NCI-H345 treated with DMSO at 0.1 percent for 48 hours (cell line): Measurements from ENCODE around the gene TAF4B.
"Not testable (repeated sequence)": the region's sequence is repeated elsewhere in the genome, so short reads cannot be mapped to it uniquely, and the experiment has no call there.

ENCODE experiments used
- DNase-seq: peaks from one replicate; lab custom pipeline; 2025; ENCODE audit not compliant: unreplicated experiment; lab: John Stamatoyannopoulos, UW

The TAF4B gene

DNA sequence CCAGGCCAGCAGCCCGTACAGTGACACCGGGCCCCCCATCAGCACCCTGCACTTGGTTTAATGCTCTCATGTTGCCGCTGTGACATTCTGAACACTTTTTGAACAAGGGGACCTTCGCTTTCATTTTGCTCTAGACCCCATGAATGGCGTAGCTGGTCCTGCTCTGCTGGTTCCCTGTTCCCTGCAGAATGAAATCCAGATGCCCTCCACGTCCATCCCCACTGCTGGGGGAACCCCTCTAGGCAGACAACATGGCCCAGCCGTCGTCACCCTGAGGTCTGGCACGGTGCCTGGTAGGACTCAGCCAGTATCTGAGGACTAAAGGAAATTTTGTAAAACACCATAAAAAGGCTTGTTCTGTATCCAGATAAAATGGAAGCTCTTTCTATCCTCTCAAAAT is 193.5 kb downstream of the TAF4B start:
- no peak for DNase-seq

DNA sequence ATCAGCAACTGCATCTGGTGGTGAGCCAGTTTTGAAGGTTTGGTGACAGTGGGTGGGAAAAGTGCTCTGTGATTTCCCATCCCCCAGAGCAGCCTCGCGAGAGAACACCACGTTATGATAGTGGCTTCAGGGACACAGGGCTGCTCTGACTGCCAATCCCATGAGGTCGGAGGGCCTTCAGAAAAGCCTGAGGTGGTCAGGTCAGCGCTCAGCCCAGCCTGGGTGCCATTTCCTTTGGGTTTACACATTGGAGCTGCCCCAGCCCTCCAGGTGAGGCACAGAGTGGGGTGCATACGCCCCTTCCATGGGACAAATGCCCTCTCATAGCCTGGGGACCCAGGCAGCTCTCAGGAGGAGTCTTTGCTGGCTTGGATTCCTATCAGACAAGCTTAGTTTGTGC is 195.3 kb downstream of the TAF4B start:
- no peak for DNase-seq

DNA sequence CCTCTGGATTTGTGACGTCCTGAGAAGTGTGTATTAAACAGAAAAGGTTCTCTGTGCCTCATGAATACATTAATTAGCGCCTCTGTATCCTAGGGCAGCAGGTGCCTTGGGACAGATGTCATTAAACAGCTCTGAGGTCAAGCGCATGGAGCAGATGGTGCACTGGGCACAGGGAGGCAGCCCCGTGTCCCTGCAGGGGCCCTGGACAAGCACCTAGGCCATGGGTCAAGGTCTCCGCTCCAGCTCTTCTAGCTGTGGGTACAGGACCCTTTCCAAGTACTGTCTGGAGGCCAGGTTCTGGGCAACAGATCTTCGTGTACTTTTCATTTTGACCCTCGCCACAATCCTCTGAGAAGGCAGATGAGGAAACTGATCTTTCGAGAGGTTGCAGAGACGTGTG is 195.7 kb downstream of the TAF4B start:
- DNase-seq: no peak

DNA sequence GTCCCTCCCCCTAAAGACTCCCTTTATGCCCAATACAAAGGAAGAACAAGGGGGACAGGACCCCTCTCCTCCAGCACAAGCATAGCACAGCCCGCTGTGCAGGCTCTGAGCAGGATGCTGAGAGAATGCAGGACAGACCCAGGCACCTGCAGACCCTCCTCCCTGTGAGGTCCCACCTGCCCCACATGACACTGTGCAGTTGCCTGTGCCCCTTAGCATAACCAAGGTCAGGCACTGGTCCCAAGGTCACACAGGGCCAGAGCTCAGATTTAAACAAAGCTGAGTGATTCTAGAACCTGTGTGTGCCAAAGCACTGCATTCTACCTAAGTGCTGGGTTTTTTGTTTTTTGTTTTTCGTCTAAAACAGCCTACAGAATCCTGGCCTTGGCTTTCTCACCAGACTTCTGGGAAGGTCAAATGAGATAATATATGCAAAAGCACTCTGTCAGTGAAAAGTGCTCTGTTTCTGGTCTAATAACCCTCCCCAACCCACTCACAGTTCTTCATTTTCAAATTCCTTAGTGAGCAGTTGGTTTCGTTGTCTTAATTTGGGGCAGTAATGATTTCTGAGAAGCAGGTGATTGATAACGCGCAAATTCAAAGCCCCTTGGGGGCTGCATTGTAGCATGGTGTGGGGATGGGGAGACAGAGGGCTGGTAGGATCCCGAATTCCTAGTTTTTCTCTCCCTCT is 196.4 kb downstream of the TAF4B start:
- DNase-seq: no peak

DNA sequence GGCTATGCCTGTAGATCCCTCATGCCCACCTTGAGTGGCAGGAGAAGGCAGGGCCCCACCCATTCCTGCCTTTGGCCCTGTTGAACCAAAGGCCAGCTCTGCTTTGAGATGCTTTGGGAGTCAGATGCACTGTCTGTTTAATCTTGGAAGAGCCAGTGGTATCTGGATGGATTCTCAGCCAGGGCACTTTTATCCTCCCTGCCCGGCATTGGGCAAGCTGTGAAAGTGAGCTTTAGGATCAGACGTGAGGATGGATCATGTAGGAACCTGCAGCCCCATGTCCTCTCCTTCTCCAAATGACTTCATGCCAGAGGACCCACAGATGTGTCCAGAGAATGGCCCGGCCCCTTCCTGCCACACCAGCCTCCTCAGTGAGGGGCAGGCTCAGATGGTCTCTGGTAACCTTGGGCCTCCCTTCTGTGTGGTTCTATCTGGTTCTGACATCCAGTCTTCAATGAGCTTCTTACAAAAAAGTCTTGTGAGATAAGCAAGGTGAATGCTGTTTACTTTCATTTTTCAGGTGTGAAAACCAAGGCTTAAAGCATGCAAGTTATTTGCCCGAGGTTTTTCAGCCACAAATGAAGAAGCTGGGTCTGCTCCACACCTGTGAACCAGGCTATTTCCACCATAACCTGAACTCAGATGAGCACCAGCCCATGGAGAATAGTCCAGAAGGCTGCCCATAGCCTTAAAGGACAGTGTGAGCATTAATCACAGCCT is 198.3 kb downstream of the TAF4B start:
- DNase-seq: no peak

DNA sequence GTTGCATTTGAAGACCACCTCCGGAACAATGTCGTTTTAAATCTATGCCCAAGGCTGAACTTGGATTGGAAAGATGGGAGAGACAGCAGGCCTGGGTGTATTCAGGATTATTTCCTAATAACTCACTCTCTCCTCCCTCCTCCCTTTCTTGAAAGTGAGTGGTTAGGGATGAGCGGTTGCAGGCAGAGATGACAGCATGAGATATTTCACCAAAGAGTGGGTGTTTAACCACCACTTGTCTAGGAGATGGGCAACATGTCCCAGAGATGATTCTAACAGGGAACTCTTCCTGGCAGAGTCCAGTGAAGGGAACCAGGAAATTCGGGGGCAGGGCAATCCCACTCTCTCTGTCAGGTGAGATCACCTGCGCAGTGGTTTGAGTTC is 198.9 kb downstream of the TAF4B start:
- DNase-seq: no peak

DNA sequence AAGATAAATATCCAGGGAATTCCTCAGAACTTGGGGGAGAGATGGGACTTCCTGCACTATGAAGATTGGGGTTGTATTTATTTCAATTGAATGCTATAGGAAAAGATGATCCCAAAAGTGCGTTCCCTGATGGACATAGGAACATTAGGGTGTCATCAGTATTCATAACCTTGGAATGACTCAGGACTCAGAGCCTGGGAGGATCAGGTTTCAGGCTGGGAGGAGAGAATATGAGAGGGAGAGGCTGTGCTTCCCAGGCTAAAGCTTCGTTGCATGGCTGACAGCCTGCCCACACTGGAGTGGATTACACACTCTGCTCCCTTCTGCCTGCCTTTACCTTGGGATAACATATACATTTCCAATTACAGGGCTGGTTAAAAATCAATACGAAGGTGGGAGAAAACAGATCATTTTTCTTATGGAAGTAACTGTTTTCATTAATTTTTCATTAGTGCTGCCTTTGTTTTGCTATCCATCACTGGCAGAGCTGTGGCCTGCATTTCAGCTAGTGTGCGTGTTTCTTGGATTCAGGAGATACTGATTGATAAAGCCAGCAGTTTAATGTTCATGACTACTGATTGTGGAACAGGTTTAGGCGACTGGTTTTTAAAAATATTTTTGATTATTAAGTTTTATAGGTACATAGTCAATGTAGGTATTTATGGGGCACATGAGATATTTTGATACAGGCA is 203.4 kb downstream of the TAF4B start:
- no peak for DNase-seq

DNA sequence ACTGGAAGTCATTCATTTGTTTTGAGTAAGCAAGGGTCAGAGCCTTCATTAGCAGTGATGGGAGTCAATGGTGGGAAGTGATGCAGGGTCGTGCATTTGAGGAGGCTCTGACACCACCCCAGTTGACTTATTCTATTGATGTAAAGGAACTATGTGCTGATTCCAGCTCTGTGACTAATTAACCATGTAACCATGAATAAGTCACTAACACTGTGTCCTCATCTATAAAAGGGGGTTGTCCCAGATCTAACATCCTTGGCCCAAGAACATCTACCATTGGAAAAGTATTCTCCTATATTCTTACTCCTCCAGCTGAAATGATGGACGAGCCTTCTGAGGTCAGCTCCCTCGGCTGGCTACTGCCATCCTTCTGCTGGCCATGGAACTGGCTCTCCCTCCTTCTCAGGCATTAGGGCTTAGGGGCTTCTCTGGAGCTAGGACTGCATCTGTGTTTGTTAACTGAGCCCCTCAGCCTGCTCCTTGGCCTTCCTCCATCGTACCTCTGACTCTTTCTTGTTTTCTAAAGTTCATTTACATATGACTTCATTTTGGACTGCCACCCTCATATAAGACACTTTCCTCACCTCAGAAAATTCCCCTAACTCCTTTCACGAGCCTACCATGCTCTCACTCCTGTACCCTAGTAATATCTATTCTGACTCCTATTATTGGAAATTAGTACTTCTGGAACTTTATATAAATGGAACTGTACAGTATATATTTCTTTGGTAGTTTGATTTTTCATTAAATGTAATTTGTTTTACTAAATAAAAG is 206.6 kb downstream of the TAF4B start:
- DNase-seq: no peak

DNA sequence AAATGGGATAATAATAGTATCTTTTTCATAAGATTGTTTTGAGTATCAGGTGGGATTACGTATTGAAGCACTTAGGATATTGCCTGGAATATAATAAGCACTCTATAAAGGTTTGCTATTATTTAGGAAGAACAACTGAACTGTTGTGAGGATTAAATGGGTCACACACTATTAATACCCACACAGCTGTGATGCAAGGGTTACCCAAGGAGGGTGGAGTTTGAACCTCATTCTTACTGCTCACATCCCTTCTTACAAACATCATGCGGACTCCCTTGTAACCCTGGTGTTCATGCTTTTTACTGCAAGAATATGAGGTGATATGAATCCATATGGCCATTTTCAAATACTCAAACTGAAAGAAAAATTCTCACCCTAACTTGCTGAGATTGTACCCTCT is 208.6 kb downstream of the TAF4B start:
- DNase-seq: no peak

DNA sequence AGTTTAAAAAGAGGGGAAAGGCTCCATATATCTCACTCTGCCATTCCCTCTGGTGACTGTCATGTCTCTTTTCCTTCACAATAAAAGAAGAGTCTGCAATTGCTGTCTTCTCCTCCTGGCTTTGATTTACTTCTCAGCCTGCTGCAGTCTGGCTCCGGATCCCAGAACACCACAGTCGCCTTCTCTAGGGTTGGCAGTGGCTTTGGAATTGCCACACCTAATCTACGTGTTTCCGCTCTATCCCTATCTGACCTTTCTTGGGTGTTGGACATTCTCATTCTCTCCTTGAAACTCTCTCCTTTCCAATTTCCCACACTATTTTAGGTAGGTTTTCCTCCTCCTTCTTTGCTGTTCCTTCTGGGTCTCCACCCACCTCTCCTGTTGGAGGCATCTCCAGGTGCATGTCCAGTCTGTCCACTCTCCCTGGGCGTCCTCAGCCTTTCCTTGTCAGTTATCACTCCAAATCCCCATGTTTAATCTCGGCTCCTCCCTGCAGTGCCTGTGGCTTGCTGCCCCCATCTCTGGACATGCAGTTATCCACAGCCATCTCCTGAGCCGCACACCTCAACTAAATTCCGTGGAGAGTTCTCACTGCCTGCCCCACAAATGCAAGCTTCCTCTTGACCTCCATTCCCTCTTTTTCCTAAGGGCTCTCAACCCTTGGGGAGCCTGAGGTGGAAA is 209.3 kb downstream of the TAF4B start:
- no peak for DNase-seq

DNA sequence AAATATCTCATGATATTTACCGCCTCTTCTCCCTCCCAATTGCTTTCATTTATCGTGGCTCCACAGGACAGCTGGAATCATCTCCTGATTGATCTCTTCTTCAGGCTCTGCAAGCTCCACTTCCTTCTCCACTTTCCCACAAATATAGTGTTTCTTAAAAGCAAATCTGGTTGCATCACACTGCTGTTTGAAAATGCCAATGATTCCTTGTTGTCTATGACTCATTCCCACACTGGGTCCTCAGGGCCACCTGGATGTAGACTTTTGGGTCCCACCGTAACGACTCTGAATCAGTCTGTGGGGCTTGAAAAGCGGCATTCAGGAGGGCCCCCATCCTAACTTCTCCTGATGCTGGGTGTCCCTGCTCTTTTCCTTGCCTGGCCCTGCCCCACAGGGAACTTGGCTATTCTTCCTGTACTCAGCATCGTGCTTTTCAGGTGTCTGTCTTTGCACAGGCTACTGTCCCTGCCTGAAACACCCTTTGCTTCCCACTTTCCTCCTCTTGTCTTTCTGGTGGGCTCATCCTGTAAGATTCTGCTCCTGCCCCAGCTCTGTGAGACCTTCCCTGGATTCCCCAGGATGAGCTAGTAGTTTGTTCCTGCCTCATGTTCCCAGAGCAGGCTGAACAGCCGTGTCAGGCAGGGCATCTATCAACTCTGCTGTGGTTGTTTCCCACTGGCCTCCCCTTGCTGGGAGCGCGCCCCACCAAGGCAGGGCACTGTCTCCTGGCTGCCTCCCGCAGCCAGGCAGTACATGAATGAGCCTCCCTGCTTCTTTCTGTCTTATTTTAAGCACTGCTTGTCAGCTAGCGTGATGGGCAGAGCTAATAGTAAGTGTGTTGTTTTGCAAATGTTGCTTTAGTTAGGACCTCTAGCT is 210.2 kb downstream of the TAF4B start:
- no peak for DNase-seq

DNA sequence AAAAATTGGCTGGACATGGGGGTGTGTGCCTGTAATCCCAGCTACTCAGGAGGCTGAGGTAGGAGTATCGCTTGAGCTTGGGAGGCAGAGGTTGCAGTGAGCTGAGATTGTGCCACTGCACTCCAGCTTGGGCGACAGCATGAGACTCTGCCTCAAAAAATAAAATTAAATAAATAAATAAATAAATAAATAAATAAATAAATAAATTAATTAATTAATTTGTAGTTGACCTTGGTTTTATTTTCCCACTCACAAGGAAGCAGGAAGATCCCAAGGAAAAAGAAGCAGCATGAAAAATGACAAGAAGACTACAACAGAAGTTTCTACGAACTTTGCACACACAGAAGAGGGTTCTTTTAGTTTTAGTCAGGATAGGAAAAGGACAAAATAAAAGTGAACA is 211.4 kb downstream of the TAF4B start:
- not testable (repeated sequence) for DNase-seq

DNA sequence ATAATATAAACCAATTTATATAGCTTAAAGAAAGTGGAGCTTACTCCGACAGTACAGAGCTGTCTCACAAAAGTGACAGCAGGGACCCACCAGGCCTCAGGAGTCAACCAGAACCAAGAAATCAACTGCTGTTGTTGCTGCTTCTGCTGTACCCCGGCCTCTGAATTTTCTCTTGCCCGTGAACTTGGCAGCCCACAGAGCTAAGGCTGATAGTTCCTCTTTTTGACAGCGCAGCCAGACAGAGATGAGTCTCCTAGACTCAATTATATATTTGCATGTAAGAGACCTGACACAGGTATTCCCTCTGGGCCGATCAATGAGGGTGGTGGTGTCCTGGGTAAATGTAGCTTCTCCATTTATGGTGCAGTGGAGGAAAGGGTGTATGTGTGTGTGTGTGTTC is 212.7 kb downstream of the TAF4B start:
- no peak for DNase-seq

DNA sequence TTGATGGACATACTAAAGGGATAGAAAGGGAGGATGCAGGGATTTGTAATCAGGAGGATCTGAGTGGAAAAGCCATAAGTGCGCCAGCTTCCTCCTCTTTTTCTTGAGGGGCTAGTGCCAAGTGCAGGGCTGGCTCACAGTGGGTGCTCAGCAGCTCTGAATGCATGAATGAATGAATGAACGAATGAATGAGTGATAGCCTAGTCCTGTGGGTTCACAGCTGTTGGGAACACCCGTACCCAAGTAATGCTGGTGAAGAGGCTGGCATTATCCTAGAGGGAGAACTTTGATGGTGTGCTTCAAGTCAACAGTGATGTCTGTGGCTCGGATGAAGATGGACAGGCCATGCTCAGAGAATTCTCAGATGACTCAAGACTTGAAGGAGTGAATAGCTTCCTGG is 213.3 kb downstream of the TAF4B start:
- no peak for DNase-seq

DNA sequence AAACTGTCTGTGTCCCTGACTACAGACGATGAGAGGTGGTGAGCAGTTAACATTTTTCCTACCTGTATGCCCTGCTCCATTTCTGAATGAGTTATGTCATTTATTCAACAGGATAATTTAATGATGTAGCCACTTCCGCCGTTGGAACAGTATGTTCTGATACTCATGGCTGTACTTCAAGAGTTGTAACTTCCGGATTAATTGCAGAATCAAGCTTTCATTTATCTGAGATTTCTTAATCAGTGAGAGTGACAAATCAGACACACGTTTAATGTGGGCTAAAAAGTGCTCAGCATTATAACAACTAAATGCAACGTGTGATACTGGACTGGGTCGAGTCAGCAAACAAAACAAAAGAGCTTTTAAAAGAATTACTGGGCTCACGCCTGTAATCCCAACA is 214.4 kb downstream of the TAF4B start:
- DNase-seq: no peak
